GM12864 (cell line): Measurements from ENCODE around the gene EIF5A2.
A peak's percentile ranks its signal among the peaks of the same experiment; 100 is the strongest.
"Not testable (repeated sequence)": the region's sequence is repeated elsewhere in the genome, so short reads cannot be mapped to it uniquely, and the experiment has no call there.

Experiments used
- DNase-seq: peaks from one replicate; pipeline ENCODE4 v3.0.0-alpha.2; 2011; ENCODE audit warnings: low read depth
- H3K4me3 ChIP-seq: 2 replicates; pipeline ENCODE4 v1.5.1; 2011; ENCODE audit warnings: mild to moderate bottlenecking, low read depth, low read length, control low read depth
- CTCF ChIP-seq: IDR thresholded peaks from 2 replicates; pipeline ENCODE4 v1.5.1; 2011; ENCODE audit warnings: low read depth, mild to moderate bottlenecking, moderate library complexity, low read length, control low read depth, inconsistent platforms; ENCODE audit errors: missing control alignments

Gene EIF5A2

GRCh38 chr3:170910542-170910941 lies 2.1 kb upstream of the EIF5A2 start:
- no peak for DNase-seq
- TF ChIP-seq CTCF, result no peak
- no peak overlapping the region for H3K4me3 ChIP-seq

GRCh38 chr3:170909129-170909903 lies 879 bp upstream of the EIF5A2 start:
- no peak overlapping the region for H3K4me3 ChIP-seq
- TF ChIP-seq CTCF, result no peak
- no peak for DNase-seq

GRCh38 chr3:170907637-170908234 lies 701 bp downstream of the EIF5A2 start:
- no peak for DNase-seq
- no peak for TF ChIP-seq CTCF
- H3K4me3 ChIP-seq, result peak overlapping the region; percentile 67

- no peak for TF ChIP-seq CTCF
- H3K4me3 ChIP-seq, result no peak overlapping the region
- no peak for DNase-seq
Measured at GRCh38 chr3:170905862-170906261, 2.6 kb downstream of the EIF5A2 start.

- DNase-seq, result no peak
- no peak for TF ChIP-seq CTCF
- H3K4me3 ChIP-seq, result no peak overlapping the region
Measured at GRCh38 chr3:170903123-170903522, 5.3 kb downstream of the EIF5A2 start.

GRCh38 chr3:170899455-170899854 lies 9.0 kb downstream of the EIF5A2 start:
- no peak for DNase-seq
- no peak overlapping the region for H3K4me3 ChIP-seq
- TF ChIP-seq CTCF, result no peak

GRCh38 chr3:170897978-170898377 lies 10.5 kb downstream of the EIF5A2 start:
- no peak for DNase-seq
- no peak for TF ChIP-seq CTCF
- no peak overlapping the region for H3K4me3 ChIP-seq

GRCh38 chr3:170897199-170897598 lies 11.2 kb downstream of the EIF5A2 start:
- DNase-seq, H3K4me3 ChIP-seq: not testable (repeated sequence)
